ENCODE data around the gene NTM. TPM values are rescaled to one million over a fixed set of nuclear protein-coding genes. Genes with fewer than 3 reads are reported as not detected.

Gene NTM
- total RNA-seq, 4 donors from 2014 or later, result 0.78 to 1.1 (median 0.88) TPM; not detected in 1

GRCh38 chr11:132137981-132138313 lies 767.5 kb downstream of the NTM start:
- intact Hi-C loops (cut with DNase I), result no loop called here
- WGBS, 2 donors, result 70 to 72% methylated on average over 3 of the region's 3 CpGs
- TF ChIP-seq CTCF (IDR thresholded peaks at IDR 0.05) (no peak), POLR2A (IDR thresholded peaks at IDR 0.05) (no peak)
- Histone ChIP-seq H3K4me3 (replicated peaks in 1 of 3) (no peak overlapping the region), H3K36me3 (no peaks in the 10 kb centered on the region), H3K27me3 (no peaks in the 10 kb centered on the region), H3K27ac (no peak overlapping the region), H3K9me3 (no peaks in the 10 kb centered on the region), H3K4me1 (no peaks in the 10 kb centered on the region)
- no peak for DNase-seq

GRCh38 chr11:132139181-132139580 lies 768.8 kb downstream of the NTM start:
- no peak for DNase-seq
- Histone ChIP-seq H3K36me3 (no peaks in the 10 kb centered on the region), H3K4me1 (no peaks in the 10 kb centered on the region), H3K27me3 (no peaks in the 10 kb centered on the region), H3K9me3 (no peaks in the 10 kb centered on the region), H3K27ac (no peak overlapping the region), H3K4me3 (replicated peaks in 1 of 3) (no peak overlapping the region)
- 66 to 84% methylated on average over 2 of the region's 2 CpGs for WGBS, 2 donors
- no peak for TF ChIP-seq POLR2A (IDR thresholded peaks at IDR 0.05)
- no peak for TF ChIP-seq CTCF (IDR thresholded peaks at IDR 0.05)
- intact Hi-C loops (cut with DNase I), result no loop called here

GRCh38 chr11:132140056-132140455 lies 769.6 kb downstream of the NTM start:
- H3K27me3 ChIP-seq, result no peaks in the 10 kb centered on the region
- DNase-seq, result no peak
- TF ChIP-seq CTCF (IDR thresholded peaks at IDR 0.05), result no peak
- TF ChIP-seq POLR2A (IDR thresholded peaks at IDR 0.05), result no peak
- H3K4me1 ChIP-seq, result no peaks in the 10 kb centered on the region
- no peaks in the 10 kb centered on the region for H3K36me3 ChIP-seq
- H3K27ac ChIP-seq, result no peak overlapping the region
- H3K4me3 ChIP-seq (replicated peaks in 1 of 3), result no peak overlapping the region
- H3K9me3 ChIP-seq, result no peaks in the 10 kb centered on the region
- intact Hi-C loops (cut with DNase I), result no loop called here
- WGBS, 2 donors, result 70 to 85% methylated on average over 3 of the region's 3 CpGs

GRCh38 chr11:132142121-132142520 lies 771.7 kb downstream of the NTM start:
- no peak for DNase-seq
- no peak overlapping the region for H3K27ac ChIP-seq
- no peaks in the 10 kb centered on the region for H3K9me3 ChIP-seq
- TF ChIP-seq CTCF (IDR thresholded peaks at IDR 0.05), result no peak
- no peak for TF ChIP-seq POLR2A (IDR thresholded peaks at IDR 0.05)
- intact Hi-C loops (cut with DNase I), result no loop called here
- no peaks in the 10 kb centered on the region for H3K27me3 ChIP-seq
- no peaks in the 10 kb centered on the region for H3K4me1 ChIP-seq
- WGBS, 2 donors, result 93 to 95% methylated on average over 9 of the region's 9 CpGs
- H3K4me3 ChIP-seq (replicated peaks in 1 of 3), result no peak overlapping the region
- H3K36me3 ChIP-seq, result no peaks in the 10 kb centered on the region

- Histone ChIP-seq H3K4me3 (replicated peaks in 1 of 3) (no peak overlapping the region), H3K4me1 (no peaks in the 10 kb centered on the region), H3K9me3 (no peaks in the 10 kb centered on the region), H3K36me3 (no peaks in the 10 kb centered on the region), H3K27me3 (no peaks in the 10 kb centered on the region), H3K27ac (no peak overlapping the region)
- intact Hi-C loops (cut with DNase I), result no loop called here
- DNase-seq, result no peak
- TF ChIP-seq POLR2A (IDR thresholded peaks at IDR 0.05) (no peak), CTCF (IDR thresholded peaks at IDR 0.05) (no peak)
- WGBS, 2 donors, result 80 to 90% methylated on average over 5 to 12 of the region's 12 CpGs
These were observed 772.1 kb downstream of the NTM start for GRCh38 chr11:132142554-132142953.
